OCI-LY7 (cell line): Measurements from ENCODE around the gene NUDCD3. TPM values are rescaled to one million over a fixed set of nuclear protein-coding genes. Genes with fewer than 3 reads are reported as not detected.

Source experiments
- BruUV-seq: library from RNA; stranded (reverse); fragments of 400-500 nt; replicated peaks from 2 replicates; lab custom pipeline; 2021; lab: Mats Ljungman, UMichigan
- CTCF ChIA-PET: fragments of 300-600 bp; sonication (Branson Sonifier 250); formaldehyde crosslinking; loops from one replicate; lab custom pipeline; 2022; ENCODE audit warnings: antibody characterized with exemption; ENCODE audit not compliant: unreplicated experiment; lab: Charles Lee
- POLR2A ChIA-PET: fragments of 300-600 bp; sonication (Branson Sonifier 250); formaldehyde crosslinking; loops from one replicate; lab custom pipeline; 2022; ENCODE audit warnings: antibody characterized with exemption; lab: Charles Lee
- DNase-seq: peaks from one replicate; pipeline ENCODE4 v3.0.0-alpha.2; 2015; ENCODE audit warnings: low spot score
- H2AFZ ChIP-seq: fragments of 200-600 bp; sonication (generic), shearing (Covaris generic); 2 replicates; pipeline ENCODE4 v1.6.1; 2014; ENCODE audit warnings: mild to moderate bottlenecking, antibody characterized with exemption, low read length, moderate library complexity
- H3K27ac ChIP-seq: fragments of 200-600 bp; sonication (generic); 2 replicates; pipeline ENCODE4 v1.5.1; 2014; ENCODE audit warnings: mixed run types, low read depth, mild to moderate bottlenecking, moderate library complexity, low read length, inconsistent platforms; ENCODE audit not compliant: poor library complexity, severe bottlenecking
- H3K36me3 ChIP-seq: fragments of 200-600 bp; sonication (generic); 2 replicates; pipeline ENCODE4 v1.6.1; 2014; ENCODE audit warnings: mild to moderate bottlenecking, antibody characterized with exemption, low read length, moderate library complexity, mixed read lengths; ENCODE audit not compliant: insufficient read depth
- H3K4me1 ChIP-seq: fragments of 200-600 bp; sonication (generic); 2 replicates; pipeline ENCODE4 v1.5.1; 2014; ENCODE audit warnings: mild to moderate bottlenecking, low read length; ENCODE audit not compliant: insufficient read depth, poor library complexity, severe bottlenecking
- H3K4me2 ChIP-seq: fragments of 200-600 bp; sonication (generic); 2 replicates; pipeline ENCODE4 v1.6.1; 2014; ENCODE audit warnings: mild to moderate bottlenecking, low read length
- H3K4me3 ChIP-seq: fragments of 200-600 bp; sonication (generic); 2 replicates; pipeline ENCODE4 v1.5.1; 2014; ENCODE audit warnings: mild to moderate bottlenecking, low read depth, low read length; ENCODE audit not compliant: poor library complexity, severe bottlenecking
- H3K79me2 ChIP-seq: fragments of 200-600 bp; sonication (generic); 2 replicates; pipeline ENCODE4 v1.6.1; 2016; ENCODE audit warnings: low read depth, mild to moderate bottlenecking, low read length, moderate library complexity, mixed read lengths; ENCODE audit not compliant: insufficient read depth
- H3K9me2 ChIP-seq: fragments of 200-600 bp; sonication (generic); 2 replicates; pipeline ENCODE4 v1.6.1; 2016; ENCODE audit warnings: mild to moderate bottlenecking, low read length, mixed read lengths; ENCODE audit not compliant: insufficient read depth
- H3K9me3 ChIP-seq: fragments of 200-600 bp; sonication (generic); 2 replicates; pipeline ENCODE4 v1.6.1; 2014; ENCODE audit warnings: mild to moderate bottlenecking, mixed run types, low read length, mixed read lengths
- H4K20me1 ChIP-seq: fragments of 200-600 bp; sonication (generic); 2 replicates; pipeline ENCODE4 v1.6.1; 2014; ENCODE audit warnings: mild to moderate bottlenecking, antibody characterized with exemption, low read length, moderate library complexity, mixed read lengths; ENCODE audit not compliant: insufficient read depth
- EZH2phosphoT487 ChIP-seq: fragments of 200-600 bp; sonication (generic); IDR thresholded peaks from 2 replicates; pipeline ENCODE4 v1.6.1; 2018; ENCODE audit warnings: low read depth, borderline replicate concordance, mild to moderate bottlenecking, mixed run types, antibody characterized with exemption, low read length, moderate library complexity, mixed read lengths
- intact Hi-C: fragments of 100-400 bp; cut with micrococcal nuclease; formaldehyde crosslinking; loops from one replicate; pipeline ENCODE4 v1.10.0; 2022; ENCODE audit not compliant: unreplicated experiment
- total RNA-seq, 2 experiments: library from RNA; depleted of rRNA in 1 of 2; stranded (reverse); fragments of >200 nt in 1 of 2; shearing (Covaris generic) in 1 of 2; gene quantifications; 2 replicates each; pipeline ENCODE4 v1.2.3, GENCODE V29; 2014 to 2022
- TF ChIP-seq, protein P1 (sequence below): fragments of 200-600 bp; sonication (generic); conservative IDR thresholded peaks from 2 replicates; pipeline ENCODE4 v1.5.1; 2014; ENCODE audit warnings: mild to moderate bottlenecking, antibody characterized with exemption, low read length, moderate library complexity, mixed read lengths

The NUDCD3 gene
- total RNA-seq, 2 experiments from 2014 or later: 57.0 to 108 TPM

GRCh38 chr7:44380831-44381493 lies 109.5 kb downstream of the NUDCD3 start:
- Histone ChIP-seq H2AFZ (no peak overlapping the region), H3K27ac (no peak overlapping the region), H4K20me1 (no peaks in the 10 kb centered on the region), H3K36me3 (peaks cover 9% of the 10 kb centered on the region; the same call in 1 of the 2 replicates), H3K9me3 (no peaks in the 10 kb centered on the region), H3K4me2 (no peak overlapping the region), H3K9me2 (no peaks in the 10 kb centered on the region), H3K4me1 (peaks cover 19% of the 10 kb centered on the region), H3K79me2 (no peaks in the 10 kb centered on the region), H3K4me3 (no peak overlapping the region)
- ChIA-PET CTCF (no interaction called here), POLR2A (interaction anchor here (1.0 kb wide), 1 partner anchor 16 kb away, joined by 3 read pairs; no protein-coding TSS in a partner anchor)
- no TSS peak for BruUV-seq
- no peak for TF ChIP-seq EZH2phosphoT487
- TF ChIP-seq, protein P1, sequence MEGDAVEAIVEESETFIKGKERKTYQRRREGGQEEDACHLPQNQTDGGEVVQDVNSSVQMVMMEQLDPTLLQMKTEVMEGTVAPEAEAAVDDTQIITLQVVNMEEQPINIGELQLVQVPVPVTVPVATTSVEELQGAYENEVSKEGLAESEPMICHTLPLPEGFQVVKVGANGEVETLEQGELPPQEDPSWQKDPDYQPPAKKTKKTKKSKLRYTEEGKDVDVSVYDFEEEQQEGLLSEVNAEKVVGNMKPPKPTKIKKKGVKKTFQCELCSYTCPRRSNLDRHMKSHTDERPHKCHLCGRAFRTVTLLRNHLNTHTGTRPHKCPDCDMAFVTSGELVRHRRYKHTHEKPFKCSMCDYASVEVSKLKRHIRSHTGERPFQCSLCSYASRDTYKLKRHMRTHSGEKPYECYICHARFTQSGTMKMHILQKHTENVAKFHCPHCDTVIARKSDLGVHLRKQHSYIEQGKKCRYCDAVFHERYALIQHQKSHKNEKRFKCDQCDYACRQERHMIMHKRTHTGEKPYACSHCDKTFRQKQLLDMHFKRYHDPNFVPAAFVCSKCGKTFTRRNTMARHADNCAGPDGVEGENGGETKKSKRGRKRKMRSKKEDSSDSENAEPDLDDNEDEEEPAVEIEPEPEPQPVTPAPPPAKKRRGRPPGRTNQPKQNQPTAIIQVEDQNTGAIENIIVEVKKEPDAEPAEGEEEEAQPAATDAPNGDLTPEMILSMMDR: no peak
- intact Hi-C loops: no loop called here
- no peak for DNase-seq

DNA sequence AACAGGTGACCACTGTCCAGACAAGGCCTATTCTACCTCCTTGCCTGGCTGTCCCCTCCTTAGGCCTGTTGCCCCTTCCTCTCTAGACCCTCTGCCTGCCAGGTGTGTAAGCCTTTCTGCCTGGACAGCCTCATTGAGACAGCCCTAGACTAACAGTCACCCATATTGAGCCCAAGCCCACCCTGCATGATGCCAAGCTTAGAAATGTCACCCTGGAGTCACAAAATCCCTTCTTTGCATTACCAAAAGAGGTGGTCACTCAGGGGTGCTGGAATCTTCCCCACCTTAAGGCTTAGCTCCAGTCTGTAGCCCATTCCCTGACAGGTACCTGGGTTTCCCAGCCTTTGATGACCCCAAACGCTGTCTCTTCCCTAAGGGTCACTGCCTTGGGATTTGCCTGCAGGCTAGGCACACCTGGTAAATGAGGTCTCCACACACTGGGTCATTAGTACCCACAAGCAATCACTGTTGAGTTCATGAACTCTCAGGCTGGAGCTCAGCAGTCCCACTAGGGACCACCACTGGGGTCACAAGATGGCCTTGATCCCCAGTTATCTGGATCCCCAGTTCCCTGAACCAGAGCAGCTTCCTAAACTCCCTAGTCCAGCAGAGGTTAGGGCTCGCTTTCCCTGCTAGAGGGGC lies 110.1 kb downstream of the NUDCD3 start:
- BruUV-seq: no TSS peak
- Histone ChIP-seq H3K9me2 (no peaks in the 10 kb centered on the region), H3K4me2 (no peak overlapping the region), H3K27ac (no peak overlapping the region), H3K9me3 (no peaks in the 10 kb centered on the region), H2AFZ (no peak overlapping the region), H3K4me1 (peaks cover 19% of the 10 kb centered on the region), H3K79me2 (no peaks in the 10 kb centered on the region), H3K4me3 (no peak overlapping the region), H4K20me1 (no peaks in the 10 kb centered on the region), H3K36me3 (peaks cover 4% of the 10 kb centered on the region; the same call in 1 of the 2 replicates)
- ChIA-PET POLR2A (interaction anchor here (1.0 kb wide), 1 partner anchor 15 kb away, joined by 3 read pairs; no protein-coding TSS in a partner anchor), CTCF (no interaction called here)
- DNase-seq: no peak
- TF ChIP-seq, protein P1: no peak
- no peak for TF ChIP-seq EZH2phosphoT487
- intact Hi-C loops: no loop called here
